H1 (cell line): ENCODE measurements around the gene C2. TPM values are rescaled to one million over a fixed set of nuclear protein-coding genes. Genes with fewer than 3 reads are reported as not detected.

Experiments used
- GABPA ChIP-seq: IDR thresholded peaks from 2 replicates; pipeline ENCODE4 v1.6.1; 2011; ENCODE audit warnings: mild to moderate bottlenecking, low read length, moderate library complexity, borderline replicate concordance; ENCODE audit not compliant: insufficient read depth
- HDAC2 ChIP-seq, 2 experiments: fragments of 300-600 bp in 1 of 2; sonication (generic) in 1 of 2; IDR thresholded peaks; 2 replicates each; pipeline ENCODE4 v1.6.1; 2011 to 2012; ENCODE audit warnings: low read depth in 2 of 2, low read length in 2 of 2, mild to moderate bottlenecking in 2 of 2, moderate library complexity in 2 of 2, borderline replicate concordance in 1 of 2, inconsistent platforms in 1 of 2
- SAP30 ChIP-seq: fragments of 300-600 bp; sonication (generic); IDR thresholded peaks from 2 replicates; pipeline ENCODE4 v1.7.1; 2012; ENCODE audit warnings: low read length, moderate library complexity, mild to moderate bottlenecking, inconsistent platforms; ENCODE audit not compliant: insufficient read depth, insufficient replicate concordance
- SUZ12 ChIP-seq: fragments of 200-600 bp; sonication (generic); IDR thresholded peaks from 2 replicates; pipeline ENCODE4 v1.6.1; 2012; ENCODE audit warnings: mild to moderate bottlenecking, inconsistent platforms, low read length, moderate library complexity, mixed read lengths
- polyA plus RNA-seq, 7 experiments: library from polyadenylated mRNA; depleted of rRNA in 3 of 7; stranded (reverse) in 5 of 7; unstranded in 2 of 7; fragments of >200 nt in 5 of 7; fragments of 200-250 nt in 2 of 7; gene quantifications; 1 replicate in 5 of 7; 2 replicates in 1 of 7; 4 replicates in 1 of 7; pipeline versions ENCODE4 v1.2.1 to v1.2.3, GENCODE V29; 2011 to 2013; ENCODE audit warnings: missing spikeins in 2 of 7, mixed read lengths in 2 of 7
- total RNA-seq: library from RNA; stranded (reverse); fragmentation: NEBNext Ultra II Directional; extraction: Animal tissue kit (Norgen Biotek cat#: 25700); gene quantifications from 2 replicates; pipeline ENCODE4 v1.2.1, GENCODE V29; 2021
- TF ChIP-seq, protein P1 (sequence below): fragments of 300-600 bp; sonication (generic); IDR thresholded peaks from 2 replicates; pipeline ENCODE4 v1.7.1; 2012; ENCODE audit warnings: low read length, moderate library complexity, mild to moderate bottlenecking, inconsistent platforms; ENCODE audit not compliant: insufficient replicate concordance

C2 gene
- total and polyA plus RNA-seq, 2 of the 8 experiments (the other 6 are each of a cell fraction or from before 2014, with no cell fraction given) = 0.26 to 0.38 TPM

DNA sequence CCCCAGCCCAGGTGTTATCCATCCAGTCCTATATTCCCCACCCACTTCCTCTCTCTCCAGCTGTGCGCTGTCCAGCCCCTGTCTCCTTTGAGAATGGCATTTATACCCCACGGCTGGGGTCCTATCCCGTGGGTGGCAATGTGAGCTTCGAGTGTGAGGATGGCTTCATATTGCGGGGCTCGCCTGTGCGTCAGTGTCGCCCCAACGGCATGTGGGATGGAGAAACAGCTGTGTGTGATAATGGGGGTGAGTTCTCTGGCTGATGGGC is 1.1 kb downstream of the C2 start (continued):
- TF ChIP-seq, protein P1, sequence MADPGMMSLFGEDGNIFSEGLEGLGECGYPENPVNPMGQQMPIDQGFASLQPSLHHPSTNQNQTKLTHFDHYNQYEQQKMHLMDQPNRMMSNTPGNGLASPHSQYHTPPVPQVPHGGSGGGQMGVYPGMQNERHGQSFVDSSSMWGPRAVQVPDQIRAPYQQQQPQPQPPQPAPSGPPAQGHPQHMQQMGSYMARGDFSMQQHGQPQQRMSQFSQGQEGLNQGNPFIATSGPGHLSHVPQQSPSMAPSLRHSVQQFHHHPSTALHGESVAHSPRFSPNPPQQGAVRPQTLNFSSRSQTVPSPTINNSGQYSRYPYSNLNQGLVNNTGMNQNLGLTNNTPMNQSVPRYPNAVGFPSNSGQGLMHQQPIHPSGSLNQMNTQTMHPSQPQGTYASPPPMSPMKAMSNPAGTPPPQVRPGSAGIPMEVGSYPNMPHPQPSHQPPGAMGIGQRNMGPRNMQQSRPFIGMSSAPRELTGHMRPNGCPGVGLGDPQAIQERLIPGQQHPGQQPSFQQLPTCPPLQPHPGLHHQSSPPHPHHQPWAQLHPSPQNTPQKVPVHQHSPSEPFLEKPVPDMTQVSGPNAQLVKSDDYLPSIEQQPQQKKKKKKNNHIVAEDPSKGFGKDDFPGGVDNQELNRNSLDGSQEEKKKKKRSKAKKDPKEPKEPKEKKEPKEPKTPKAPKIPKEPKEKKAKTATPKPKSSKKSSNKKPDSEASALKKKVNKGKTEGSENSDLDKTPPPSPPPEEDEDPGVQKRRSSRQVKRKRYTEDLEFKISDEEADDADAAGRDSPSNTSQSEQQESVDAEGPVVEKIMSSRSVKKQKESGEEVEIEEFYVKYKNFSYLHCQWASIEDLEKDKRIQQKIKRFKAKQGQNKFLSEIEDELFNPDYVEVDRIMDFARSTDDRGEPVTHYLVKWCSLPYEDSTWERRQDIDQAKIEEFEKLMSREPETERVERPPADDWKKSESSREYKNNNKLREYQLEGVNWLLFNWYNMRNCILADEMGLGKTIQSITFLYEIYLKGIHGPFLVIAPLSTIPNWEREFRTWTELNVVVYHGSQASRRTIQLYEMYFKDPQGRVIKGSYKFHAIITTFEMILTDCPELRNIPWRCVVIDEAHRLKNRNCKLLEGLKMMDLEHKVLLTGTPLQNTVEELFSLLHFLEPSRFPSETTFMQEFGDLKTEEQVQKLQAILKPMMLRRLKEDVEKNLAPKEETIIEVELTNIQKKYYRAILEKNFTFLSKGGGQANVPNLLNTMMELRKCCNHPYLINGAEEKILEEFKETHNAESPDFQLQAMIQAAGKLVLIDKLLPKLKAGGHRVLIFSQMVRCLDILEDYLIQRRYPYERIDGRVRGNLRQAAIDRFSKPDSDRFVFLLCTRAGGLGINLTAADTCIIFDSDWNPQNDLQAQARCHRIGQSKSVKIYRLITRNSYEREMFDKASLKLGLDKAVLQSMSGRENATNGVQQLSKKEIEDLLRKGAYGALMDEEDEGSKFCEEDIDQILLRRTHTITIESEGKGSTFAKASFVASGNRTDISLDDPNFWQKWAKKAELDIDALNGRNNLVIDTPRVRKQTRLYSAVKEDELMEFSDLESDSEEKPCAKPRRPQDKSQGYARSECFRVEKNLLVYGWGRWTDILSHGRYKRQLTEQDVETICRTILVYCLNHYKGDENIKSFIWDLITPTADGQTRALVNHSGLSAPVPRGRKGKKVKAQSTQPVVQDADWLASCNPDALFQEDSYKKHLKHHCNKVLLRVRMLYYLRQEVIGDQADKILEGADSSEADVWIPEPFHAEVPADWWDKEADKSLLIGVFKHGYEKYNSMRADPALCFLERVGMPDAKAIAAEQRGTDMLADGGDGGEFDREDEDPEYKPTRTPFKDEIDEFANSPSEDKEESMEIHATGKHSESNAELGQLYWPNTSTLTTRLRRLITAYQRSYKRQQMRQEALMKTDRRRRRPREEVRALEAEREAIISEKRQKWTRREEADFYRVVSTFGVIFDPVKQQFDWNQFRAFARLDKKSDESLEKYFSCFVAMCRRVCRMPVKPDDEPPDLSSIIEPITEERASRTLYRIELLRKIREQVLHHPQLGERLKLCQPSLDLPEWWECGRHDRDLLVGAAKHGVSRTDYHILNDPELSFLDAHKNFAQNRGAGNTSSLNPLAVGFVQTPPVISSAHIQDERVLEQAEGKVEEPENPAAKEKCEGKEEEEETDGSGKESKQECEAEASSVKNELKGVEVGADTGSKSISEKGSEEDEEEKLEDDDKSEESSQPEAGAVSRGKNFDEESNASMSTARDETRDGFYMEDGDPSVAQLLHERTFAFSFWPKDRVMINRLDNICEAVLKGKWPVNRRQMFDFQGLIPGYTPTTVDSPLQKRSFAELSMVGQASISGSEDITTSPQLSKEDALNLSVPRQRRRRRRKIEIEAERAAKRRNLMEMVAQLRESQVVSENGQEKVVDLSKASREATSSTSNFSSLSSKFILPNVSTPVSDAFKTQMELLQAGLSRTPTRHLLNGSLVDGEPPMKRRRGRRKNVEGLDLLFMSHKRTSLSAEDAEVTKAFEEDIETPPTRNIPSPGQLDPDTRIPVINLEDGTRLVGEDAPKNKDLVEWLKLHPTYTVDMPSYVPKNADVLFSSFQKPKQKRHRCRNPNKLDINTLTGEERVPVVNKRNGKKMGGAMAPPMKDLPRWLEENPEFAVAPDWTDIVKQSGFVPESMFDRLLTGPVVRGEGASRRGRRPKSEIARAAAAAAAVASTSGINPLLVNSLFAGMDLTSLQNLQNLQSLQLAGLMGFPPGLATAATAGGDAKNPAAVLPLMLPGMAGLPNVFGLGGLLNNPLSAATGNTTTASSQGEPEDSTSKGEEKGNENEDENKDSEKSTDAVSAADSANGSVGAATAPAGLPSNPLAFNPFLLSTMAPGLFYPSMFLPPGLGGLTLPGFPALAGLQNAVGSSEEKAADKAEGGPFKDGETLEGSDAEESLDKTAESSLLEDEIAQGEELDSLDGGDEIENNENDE = no peak
- TF ChIP-seq SAP30 (no peak), SUZ12 (no peak), GABPA (no peak), HDAC2 (IDR thresholded peaks at IDR 0.05; ENCODE audit: borderline replicate concordance in 1 of 2, low read depth in 2 of 2, low read length in 2 of 2) (no peak)
